CD14-positive monocyte (primary cell): Measurements from ENCODE around the gene FAM53B. TPM values are rescaled to one million over a fixed set of nuclear protein-coding genes. Genes with fewer than 3 reads are reported as not detected.

Experiments used
- DNase-seq, 3 donors: peaks; one replicate each; pipeline ENCODE4 v3.0.0-alpha.2; 2011 to 2022
- H2AFZ ChIP-seq: 2 replicates; pipeline ENCODE4 v1.6.0; 2012; ENCODE audit warnings: mild to moderate bottlenecking, low read depth, low read length, inconsistent platforms; ENCODE audit not compliant: insufficient read depth, poor library complexity, severe bottlenecking
- H3K27ac ChIP-seq, 2 donors: 1 replicate in 1 of 2; 2 replicates in 1 of 2; pipeline ENCODE4 v1.5.1; 2012 to 2013; ENCODE audit warnings: low read length in 2 of 2, control low read depth in 1 of 2, inconsistent platforms in 1 of 2, low read depth in 1 of 2, mild to moderate bottlenecking in 1 of 2
- H3K27me3 ChIP-seq, 2 donors: one replicate each; pipeline versions ENCODE4 v1.6.0 to v1.6.1; 2011 to 2013; ENCODE audit warnings: low read length in 2 of 2; ENCODE audit not compliant: control insufficient read depth in 2 of 2, insufficient read depth in 2 of 2
- H3K36me3 ChIP-seq, 2 donors: replicated peaks in 1 of 2; 1 replicate in 1 of 2; 2 replicates in 1 of 2; pipeline versions ENCODE4 v1.5.1 to v1.6.1; 2012 to 2013; ENCODE audit warnings: low read length in 2 of 2, control low read depth in 1 of 2, inconsistent platforms in 1 of 2, mild to moderate bottlenecking in 1 of 2; ENCODE audit not compliant: insufficient read depth in 2 of 2, control insufficient read depth in 1 of 2
- H3K4me1 ChIP-seq, 2 donors: 1 replicate in 1 of 2; 2 replicates in 1 of 2; pipeline versions ENCODE4 v1.5.1 to v1.6.1; 2012 to 2013; ENCODE audit warnings: low read length in 2 of 2, control low read depth in 1 of 2, inconsistent platforms in 1 of 2, mild to moderate bottlenecking in 1 of 2, moderate library complexity in 1 of 2; ENCODE audit not compliant: insufficient read depth in 2 of 2, control insufficient read depth in 1 of 2
- H3K4me2 ChIP-seq: replicated peaks from 2 replicates; pipeline ENCODE3; 2012; ENCODE audit warnings: low read length, moderate library complexity, mild to moderate bottlenecking; ENCODE audit not compliant: poor library complexity, severe bottlenecking; ENCODE audit errors: extremely low read depth
- H3K4me3 ChIP-seq, 3 experiments: fragments of 200-600 bp in 1 of 3; sonication (generic) in 1 of 3; replicated peaks in 1 of 3; 1 replicate in 2 of 3; 2 replicates in 1 of 3; pipeline ENCODE4 v1.5.1; 2011 to 2013; ENCODE audit warnings: low read length in 3 of 3, mild to moderate bottlenecking in 3 of 3, control low read depth in 2 of 3, low read depth in 2 of 3, inconsistent platforms in 1 of 3, moderate library complexity in 1 of 3
- H3K79me2 ChIP-seq: 2 replicates; pipeline ENCODE4 v1.6.0; 2012; ENCODE audit warnings: mild to moderate bottlenecking, control low read depth, inconsistent platforms, low read length, moderate library complexity; ENCODE audit not compliant: insufficient read depth
- H3K9ac ChIP-seq: 2 replicates; pipeline ENCODE4 v1.6.0; 2017; ENCODE audit warnings: low read length, mild to moderate bottlenecking; ENCODE audit not compliant: insufficient read depth, poor library complexity, severe bottlenecking
- H3K9me3 ChIP-seq, 2 donors: replicated peaks in 1 of 2; 1 replicate in 1 of 2; 2 replicates in 1 of 2; pipeline versions ENCODE4 v1.5.1 to v1.6.1; 2012 to 2013; ENCODE audit warnings: low read length in 2 of 2, control low read depth in 1 of 2; ENCODE audit not compliant: control insufficient read depth in 1 of 2, insufficient read depth in 1 of 2
- H4K20me1 ChIP-seq: 2 replicates; pipeline ENCODE4 v1.6.0; 2012; ENCODE audit warnings: mild to moderate bottlenecking, low read length, control low read depth, moderate library complexity; ENCODE audit not compliant: insufficient read depth
- H3K27ac Mint-ChIP-seq, 7 donors: one replicate each; pipeline ENCODE4 v1.8.0; 2020; ENCODE audit warnings: mild to moderate bottlenecking in 7 of 7, mixed read lengths in 7 of 7, moderate library complexity in 6 of 7, inconsistent platforms in 2 of 7
- H3K27me3 Mint-ChIP-seq, 3 donors: one replicate each; pipeline ENCODE4 v1.8.0; 2021 to 2022; ENCODE audit warnings: low read depth in 3 of 3, mild to moderate bottlenecking in 3 of 3, mixed read lengths in 3 of 3, moderate library complexity in 3 of 3, inconsistent platforms in 1 of 3
- H3K36me3 Mint-ChIP-seq, 2 donors: one replicate each; pipeline ENCODE4 v1.8.0; 2020; ENCODE audit warnings: mixed read lengths in 2 of 2, inconsistent platforms in 1 of 2, mild to moderate bottlenecking in 1 of 2
- H3K4me1 Mint-ChIP-seq: one replicate; pipeline ENCODE4 v1.8.0; 2020; ENCODE audit warnings: mild to moderate bottlenecking, mixed read lengths
- H3K4me3 Mint-ChIP-seq, 2 donors: one replicate each; pipeline ENCODE4 v1.8.0; 2020; ENCODE audit warnings: mild to moderate bottlenecking in 2 of 2, mixed read lengths in 2 of 2, moderate library complexity in 1 of 2
- H3K9me3 Mint-ChIP-seq, 7 donors: one replicate each; pipeline ENCODE4 v1.8.0; 2020 to 2022; ENCODE audit warnings: mixed read lengths in 7 of 7, mild to moderate bottlenecking in 6 of 7, moderate library complexity in 6 of 7, inconsistent platforms in 2 of 7
- CTCF ChIP-seq: fragments of 200-600 bp; IDR thresholded peaks from one replicate; pipeline ENCODE4 v1.8.0; 2022; ENCODE audit warnings: antibody characterized with exemption, mild to moderate bottlenecking
- WGBS: methylation state at CpG from one replicate; pipeline ENCODE4 v1.1.5; 2013; ENCODE audit warnings: missing lambda C conversion rate; ENCODE audit not compliant: insufficient coverage; 5-methylcytosine and 5-hydroxymethylcytosine counted together
- intact Hi-C, 2 donors: fragments of 100-400 bp; cut with micrococcal nuclease; formaldehyde crosslinking; loops; one replicate each; pipeline versions ENCODE4 v1.15.0 to v1.15.1; 2023
- polyA plus RNA-seq, 3 donors: library from polyadenylated mRNA; depleted of rRNA in 1 of 3; unstranded in 2 of 3; stranded (reverse) in 1 of 3; fragments of 300-500 nt in 2 of 3; fragments of >200 nt in 1 of 3; fragmentation: Illumina TruSeq in 2 of 3; gene quantifications; 1 replicate in 2 of 3; 2 replicates in 1 of 3; pipeline ENCODE4 v1.2.3, GENCODE V29; 2012 to 2021

FAM53B gene
- polyA plus RNA-seq, 3 donors, result 5.8 to 23.3 (median 12.6) TPM

DNA sequence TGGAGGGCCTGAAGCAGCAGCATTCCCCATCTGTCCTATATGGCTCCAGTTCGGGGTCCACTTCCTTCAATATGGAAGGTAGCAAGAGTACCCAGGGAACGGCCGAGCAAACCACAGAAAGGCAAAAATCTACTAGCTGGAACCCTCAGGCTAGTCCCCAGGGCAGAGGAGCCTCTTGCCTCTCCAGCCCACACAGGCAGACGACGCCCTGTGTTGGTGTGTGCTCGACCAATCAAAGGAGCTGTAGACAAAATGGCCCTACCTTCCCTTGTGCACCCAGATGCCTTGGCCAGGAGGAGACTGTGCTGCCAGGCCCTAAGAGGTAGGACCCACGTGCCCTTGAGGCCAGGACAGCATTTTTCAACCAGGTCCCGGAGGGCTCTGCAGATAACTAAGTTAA, 91.5 kb downstream of the FAM53B start:
- peaks cover 57 to 72% of the 10 kb centered on the region in 2 donors for H3K4me1 ChIP-seq
- H3K36me3 Mint-ChIP-seq, result peaks cover 31 to 46% of the 10 kb centered on the region in 2 donors
- H3K27me3 Mint-ChIP-seq, result no peaks in the 10 kb centered on the region
- H3K27ac Mint-ChIP-seq, result peak overlapping the region in 1 of 7 donors; percentile 85
- no peaks in the 10 kb centered on the region for H3K9me3 ChIP-seq
- no peak overlapping the region for H3K4me3 ChIP-seq
- no peak overlapping the region for H3K4me3 Mint-ChIP-seq
- no peak overlapping the region for H3K9ac ChIP-seq
- H4K20me1 ChIP-seq, result peaks cover 38% of the 10 kb centered on the region
- no peak overlapping the region for H3K4me2 ChIP-seq
- 92% methylated on average over 8 of the region's 8 CpGs for WGBS
- no peak for DNase-seq
- H3K4me1 Mint-ChIP-seq, result peaks cover 81% of the 10 kb centered on the region
- H3K27ac ChIP-seq, result peak overlapping the region in 1 of 2 donors; percentile 92
- H3K27me3 ChIP-seq, result no peaks in the 10 kb centered on the region
- peaks cover 84% of the 10 kb centered on the region for H3K79me2 ChIP-seq
- intact Hi-C loops, result no loop called here
- no peak for TF ChIP-seq CTCF
- peaks cover 4 to 44% of the 10 kb centered on the region in 2 donors for H3K36me3 ChIP-seq
- H2AFZ ChIP-seq, result no peak overlapping the region
- no peaks in the 10 kb centered on the region for H3K9me3 Mint-ChIP-seq

DNA sequence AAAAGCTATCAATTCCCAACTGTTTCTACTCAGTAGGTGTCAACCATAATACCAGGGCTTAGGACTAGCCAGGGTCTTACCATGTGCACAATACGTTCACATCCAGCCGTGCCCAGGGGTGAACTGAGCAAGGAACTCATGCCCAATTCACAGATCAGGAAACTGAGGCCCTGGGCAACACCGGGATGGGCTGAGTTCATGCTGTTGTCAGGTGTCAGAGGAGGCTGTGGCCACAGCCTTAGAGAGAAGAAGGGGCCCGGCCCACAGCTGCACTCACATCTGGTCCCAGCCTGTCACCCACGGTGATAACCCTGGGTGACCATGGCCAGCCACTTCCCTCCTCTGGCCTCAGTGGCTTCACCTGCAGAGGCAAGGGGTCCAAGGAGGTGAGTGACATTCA, 92.0 kb downstream of the FAM53B start:
- Mint-ChIP-seq H3K27me3 (no peaks in the 10 kb centered on the region), H3K27ac (peak overlapping the region in 2 of 7 donors; percentile 85 to 96), H3K9me3 (peaks cover 0 to 1% (median 0%) of the 10 kb centered on the region in 7 donors), H3K36me3 (peaks cover 28 to 50% of the 10 kb centered on the region in 2 donors), H3K4me3 (no peak overlapping the region), H3K4me1 (peaks cover 81% of the 10 kb centered on the region)
- peaks cover 33% of the 10 kb centered on the region for H4K20me1 ChIP-seq
- DNase-seq, result no peak
- H3K27ac ChIP-seq, result peak overlapping the region in 1 of 2 donors; percentile 92
- no peak overlapping the region for H2AFZ ChIP-seq
- no peak for TF ChIP-seq CTCF
- 75% methylated on average over 4 of the region's 5 CpGs for WGBS
- peaks cover 4 to 44% of the 10 kb centered on the region in 2 donors for H3K36me3 ChIP-seq
- H3K27me3 ChIP-seq, result no peaks in the 10 kb centered on the region
- intact Hi-C loops, result no loop called here
- no peak overlapping the region for H3K9ac ChIP-seq
- no peaks in the 10 kb centered on the region for H3K9me3 ChIP-seq
- H3K4me3 ChIP-seq, result no peak overlapping the region
- H3K79me2 ChIP-seq, result peaks cover 88% of the 10 kb centered on the region
- no peak overlapping the region for H3K4me2 ChIP-seq
- peaks cover 61 to 73% of the 10 kb centered on the region in 2 donors for H3K4me1 ChIP-seq
